T-helper 2 cell (primary cell): ENCODE data around the gene PNPLA7.
"Not testable (repeated sequence)": the region's sequence is repeated elsewhere in the genome, so short reads cannot be mapped to it uniquely, and the experiment has no call there.

ENCODE experiments used
- DNase-seq, 5 experiments: peaks; one replicate each; pipeline versions ENCODE4 v3.0.0 to v3.0.0-alpha.2; 2012 to 2022

PNPLA7 gene

GRCh38 chr9:137540536-137540935, 9.7 kb downstream of the PNPLA7 start:
- DNase-seq = no peak

DNA sequence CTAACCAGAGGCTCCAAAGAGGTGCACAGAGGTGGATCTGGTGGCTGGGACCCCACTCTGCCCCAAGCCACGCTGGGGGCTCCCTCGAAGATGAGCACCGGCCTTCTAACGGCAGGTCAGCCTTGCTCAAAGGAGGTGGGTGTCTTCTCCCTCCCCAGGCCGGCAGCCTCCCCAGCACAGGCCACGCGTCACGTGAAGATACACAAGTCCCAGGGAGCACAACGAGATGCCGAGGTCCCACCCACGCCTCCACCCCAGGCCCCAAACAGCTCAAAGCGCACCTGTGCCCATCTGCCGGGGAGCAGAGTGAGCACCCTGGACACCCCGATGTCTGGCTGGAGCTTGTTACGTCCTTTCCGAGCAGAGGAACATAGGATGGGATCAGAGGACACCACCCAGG, 12.1 kb downstream of the PNPLA7 start:
- DNase-seq = no peak

GRCh38 chr9:137536594-137537131, 13.5 kb downstream of the PNPLA7 start:
- DNase-seq = peak in 1 of 5 experiments; percentile 76

DNA sequence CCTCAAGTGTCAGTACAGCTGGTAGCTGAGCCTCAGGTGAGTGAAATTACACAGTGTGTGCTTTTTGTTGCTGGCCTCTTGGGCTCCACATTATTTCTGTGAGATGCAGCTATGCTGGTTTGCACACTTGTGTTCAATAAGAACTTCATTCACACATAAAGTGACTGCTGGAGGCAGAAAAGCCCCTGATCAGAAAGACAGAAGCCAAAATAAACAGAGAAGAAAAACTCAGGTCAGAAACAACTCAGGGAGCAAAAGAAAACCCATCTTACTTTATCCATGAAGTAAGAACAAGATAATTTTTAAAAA, 15.1 kb downstream of the PNPLA7 start:
- DNase-seq = no peak

GRCh38 chr9:137534256-137535119, 15.7 kb downstream of the PNPLA7 start:
- DNase-seq = peak in 1 of 5 experiments; percentile 43

DNA sequence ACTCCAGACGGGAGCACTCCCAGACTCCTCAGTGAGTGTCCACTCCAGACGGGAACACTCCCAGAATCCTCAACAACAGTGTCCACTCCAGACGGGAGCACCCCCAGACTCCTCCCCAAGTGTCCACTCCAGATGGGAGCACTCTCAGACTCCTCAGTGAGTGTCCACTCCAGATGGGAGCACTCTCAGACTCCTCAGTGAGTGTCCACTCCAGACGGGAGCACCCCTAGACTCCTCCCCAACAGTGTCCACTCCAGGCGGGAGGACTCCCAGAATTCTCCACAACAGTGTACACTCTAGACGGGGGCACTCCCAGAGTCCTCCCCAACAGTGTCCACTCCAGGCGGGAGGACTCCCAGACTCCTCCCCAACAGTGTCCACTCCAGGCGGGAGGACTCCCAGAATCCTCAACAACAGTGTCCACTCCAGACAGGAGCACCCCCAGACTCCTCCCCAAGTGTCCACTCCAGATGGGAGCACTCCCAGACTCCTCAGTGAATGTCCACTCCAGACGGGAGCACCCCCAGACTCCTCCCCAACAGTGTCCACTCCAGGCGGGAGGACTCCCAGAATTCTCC, 17.2 kb downstream of the PNPLA7 start:
- not testable (repeated sequence) for DNase-seq

- no peak for DNase-seq
These were observed 19.0 kb downstream of the PNPLA7 start for GRCh38 chr9:137531099-137531765.

- DNase-seq = no peak
These were observed 19.9 kb downstream of the PNPLA7 start for GRCh38 chr9:137530331-137530730.

DNA sequence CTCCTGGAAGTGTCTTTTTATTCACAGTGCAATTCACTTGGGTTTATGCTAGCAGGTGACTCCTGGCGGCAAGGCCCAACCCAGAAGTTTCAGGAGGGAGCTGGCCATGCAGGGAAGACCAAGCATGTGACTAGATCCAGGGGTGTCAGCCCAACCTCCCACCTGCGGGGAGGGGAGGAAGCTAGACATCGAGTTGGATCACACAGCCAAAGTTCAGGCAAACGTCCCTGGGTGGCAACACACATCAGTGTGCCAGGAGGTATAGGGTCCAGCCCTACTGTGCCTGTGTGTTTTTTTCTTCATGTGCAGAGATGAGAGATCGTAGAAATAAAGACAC, 25.3 kb downstream of the PNPLA7 start:
- no peak for DNase-seq

DNA sequence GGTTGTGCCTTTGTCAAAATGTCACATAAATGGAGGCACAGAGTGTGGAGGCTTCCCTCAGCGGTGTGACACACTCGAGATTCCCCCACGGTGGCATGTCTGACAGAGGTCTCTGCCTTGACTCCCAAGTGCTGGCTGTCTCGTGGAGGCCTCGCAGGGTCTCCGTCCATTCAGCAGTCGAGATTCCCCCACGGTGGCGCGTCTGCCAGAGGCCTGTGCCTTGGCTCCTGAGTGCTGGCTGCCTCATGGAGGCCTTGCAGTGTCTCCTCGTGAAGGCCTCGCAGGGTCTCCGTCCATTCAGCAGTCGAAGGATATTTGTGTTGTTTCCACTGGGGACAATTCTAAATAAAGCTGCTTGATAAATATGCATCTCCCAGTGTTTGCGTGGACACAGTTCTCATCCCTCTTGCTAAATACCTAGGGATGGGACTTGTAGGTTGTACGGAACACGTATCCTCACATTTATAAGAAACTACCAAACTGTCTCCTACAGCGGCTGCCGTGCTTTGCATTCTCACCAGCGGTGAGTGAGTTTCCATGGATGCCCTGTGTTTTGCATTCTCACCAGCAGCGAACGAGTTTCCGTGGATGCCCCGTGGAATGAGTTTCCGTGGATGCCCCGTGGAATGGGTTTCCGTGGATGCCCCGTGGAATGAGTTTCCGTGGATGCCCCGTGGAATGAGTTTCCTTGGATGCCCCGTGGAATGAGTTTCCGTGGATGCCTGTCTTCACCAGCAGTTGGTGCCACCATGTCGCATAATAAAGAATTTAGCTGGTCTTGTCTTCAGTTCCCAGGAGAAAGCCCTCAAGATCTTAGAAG, 25.8 kb downstream of the PNPLA7 start:
- DNase-seq = no peak

DNA sequence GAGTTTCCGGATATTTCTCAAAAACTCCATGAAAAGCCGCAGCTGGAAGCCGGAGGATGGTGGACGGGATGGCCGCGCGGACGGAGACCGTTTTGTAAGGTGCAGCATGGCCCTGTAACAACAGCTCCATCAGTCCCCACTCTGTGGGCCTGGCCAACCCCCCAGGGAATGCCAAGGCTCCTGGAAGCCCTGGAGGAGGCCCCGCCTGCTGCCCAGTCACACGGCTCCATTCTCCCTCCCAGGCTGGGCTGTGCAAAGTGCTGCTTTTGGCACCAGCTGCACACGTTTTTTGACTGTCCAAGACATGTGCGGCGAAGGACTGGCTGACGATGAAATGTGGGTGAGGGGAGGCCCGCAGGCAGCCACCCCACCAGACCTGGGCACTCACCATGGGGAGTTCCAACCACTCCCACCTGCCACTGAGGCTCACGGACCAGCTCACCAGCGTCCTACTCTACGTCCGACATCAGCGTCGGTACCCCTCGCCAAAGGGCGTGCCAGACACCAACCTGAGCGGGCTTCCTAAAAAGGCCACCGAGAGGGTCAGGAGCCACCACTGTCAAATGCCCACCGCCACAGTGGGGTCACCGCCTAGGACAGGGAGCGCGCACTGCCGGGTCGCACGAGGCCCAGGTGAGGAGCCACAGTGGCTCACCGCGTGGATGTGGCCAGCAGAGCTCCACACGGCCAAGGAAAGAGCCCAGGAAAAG, 27.3 kb downstream of the PNPLA7 start:
- DNase-seq = no peak

GRCh38 chr9:137521405-137521985, 28.7 kb downstream of the PNPLA7 start:
- DNase-seq = no peak

DNA sequence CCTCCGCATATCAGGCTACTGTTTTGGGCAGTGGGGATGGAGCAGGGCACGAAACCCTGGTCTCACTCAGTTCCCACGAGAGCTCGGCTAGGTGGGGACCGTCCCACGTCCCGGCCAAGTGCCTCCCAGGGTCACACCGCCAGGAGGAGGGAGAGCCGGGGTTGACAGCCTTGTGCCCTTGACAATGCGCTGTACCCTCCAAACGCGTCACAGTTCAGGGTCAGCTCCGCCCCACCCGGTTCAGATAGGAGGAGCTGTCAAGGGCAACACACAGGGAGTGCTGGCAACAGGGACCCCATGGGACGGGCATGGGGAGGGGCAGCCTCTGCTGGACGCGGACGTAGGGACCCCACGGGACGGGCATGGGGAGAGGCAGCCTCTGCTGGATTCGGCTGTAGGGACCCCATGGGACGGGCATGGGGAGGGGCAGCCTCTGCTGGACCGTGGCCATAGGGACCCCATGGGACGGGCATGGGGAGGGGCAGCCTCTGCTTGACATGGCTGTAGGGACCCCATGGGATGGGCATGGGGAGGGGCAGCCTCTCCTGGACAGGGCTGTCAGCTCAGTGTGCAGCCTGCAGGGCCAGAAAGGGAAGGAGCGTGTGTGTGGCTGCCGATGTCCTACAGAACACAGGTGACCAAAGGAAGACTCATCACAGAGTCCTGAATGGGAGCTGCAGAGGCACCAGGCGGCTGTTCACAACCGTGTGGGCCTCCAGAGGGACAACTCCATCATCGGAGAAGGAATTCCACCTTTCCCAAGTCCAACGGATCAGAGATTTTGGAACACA, 29.4 kb downstream of the PNPLA7 start:
- no peak for DNase-seq

DNA sequence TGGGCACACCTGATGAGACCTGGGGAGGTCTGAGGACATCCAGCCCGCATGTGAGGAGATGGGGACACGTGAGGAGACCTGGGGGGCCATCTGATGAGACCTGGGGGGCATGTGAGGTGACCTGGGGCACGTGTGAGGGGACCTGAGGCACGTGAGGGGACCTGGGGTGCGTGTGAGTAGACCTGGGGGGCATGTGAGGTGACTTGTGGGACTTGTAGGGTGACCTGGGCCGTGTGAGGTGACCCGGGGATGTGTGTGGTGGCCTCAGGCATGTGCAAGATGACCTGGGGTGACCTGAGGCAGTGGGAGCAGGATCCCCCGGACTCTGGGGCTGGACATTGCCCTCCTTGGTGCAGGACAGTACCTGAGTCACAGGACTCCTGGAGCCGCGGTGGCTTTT, 30.6 kb downstream of the PNPLA7 start:
- no peak for DNase-seq

DNA sequence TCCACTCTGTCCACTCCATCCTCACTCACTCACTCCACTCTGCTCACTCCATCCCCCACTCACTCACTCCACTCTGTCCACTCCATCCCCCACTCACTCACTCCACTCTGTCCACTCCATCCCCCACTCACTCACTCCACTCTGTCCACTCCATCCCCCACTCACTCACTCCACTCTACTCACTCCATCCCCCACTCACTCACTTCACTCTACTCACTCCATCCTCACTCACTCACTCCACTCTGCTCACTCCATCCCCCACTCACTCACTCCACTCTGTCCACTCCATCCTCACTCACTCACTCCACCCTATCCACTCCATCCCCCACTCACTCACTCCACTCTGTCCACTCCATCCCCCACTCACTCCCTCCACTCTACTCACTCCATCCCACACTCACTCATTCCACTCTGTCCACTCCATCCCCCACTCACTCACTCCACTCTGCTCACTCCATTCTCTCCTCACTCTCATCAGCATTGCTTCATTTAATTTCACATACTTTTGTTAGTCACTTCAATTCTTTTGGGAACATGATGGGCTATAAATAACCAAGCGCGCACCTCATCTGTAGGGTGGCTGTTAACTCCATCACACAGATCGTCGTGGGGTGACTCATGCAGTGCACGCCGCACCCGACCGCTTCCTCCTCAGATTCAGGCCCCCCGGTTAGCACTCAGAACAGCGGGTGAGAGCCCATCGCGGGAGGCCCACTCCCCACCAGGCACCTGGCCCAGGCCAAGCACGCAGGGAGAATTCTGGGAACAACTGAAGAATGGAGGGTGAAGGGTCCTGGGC, 31.3 kb downstream of the PNPLA7 start:
- DNase-seq = not testable (repeated sequence)

GRCh38 chr9:137516144-137516917, 33.9 kb downstream of the PNPLA7 start:
- DNase-seq = no peak

GRCh38 chr9:137515338-137515724, 34.9 kb downstream of the PNPLA7 start:
- DNase-seq = no peak

GRCh38 chr9:137514691-137515337, 35.4 kb downstream of the PNPLA7 start:
- no peak for DNase-seq
